Tibial nerve (tissue), 4 donors: ENCODE results near the gene SOX14. TPM values are rescaled to one million over a fixed set of nuclear protein-coding genes. Genes with fewer than 3 reads are reported as not detected.

Experiments
- DNase-seq, 2 donors: peaks; one replicate each; pipeline ENCODE4 v3.0.0-alpha.2; 2019; ENCODE audit warnings: low spot score in 2 of 2
- H3K27ac ChIP-seq, 4 donors: fragments of 200-600 bp; sonication (generic) in 3 of 4; one replicate each; pipeline ENCODE4 v1.5.1; 2017 to 2019; ENCODE audit warnings: mild to moderate bottlenecking in 1 of 4
- H3K27me3 ChIP-seq, 2 donors: fragments of 200-600 bp; sonication (generic) in 1 of 2; one replicate each; pipeline versions ENCODE4 v1.5.1 to v1.6.0; 2017 to 2019
- H3K36me3 ChIP-seq, 3 donors: fragments of 200-600 bp; sonication (generic); one replicate each; pipeline ENCODE4 v1.5.1; 2018 to 2019
- H3K4me1 ChIP-seq, 4 donors: fragments of 200-600 bp; sonication (generic) in 3 of 4; one replicate each; pipeline ENCODE4 v1.5.1; 2017 to 2019
- H3K4me3 ChIP-seq, 4 donors: fragments of 200-600 bp; sonication (generic) in 3 of 4; one replicate each; pipeline ENCODE4 v1.5.1; 2017 to 2019; ENCODE audit warnings: mild to moderate bottlenecking in 1 of 4, moderate library complexity in 1 of 4
- H3K9me3 ChIP-seq, 4 donors: fragments of 200-600 bp; sonication (generic) in 3 of 4; one replicate each; pipeline ENCODE4 v1.5.1; 2017 to 2019
- CTCF ChIP-seq, 5 experiments: fragments of 200-600 bp in 3 of 5; fragments of 450-650 bp in 2 of 5; sonication (generic) in 3 of 5; IDR thresholded peaks; one replicate each; pipeline ENCODE4 v1.5.1; 2016 to 2019; ENCODE audit warnings: antibody characterized with exemption in 5 of 5, mild to moderate bottlenecking in 3 of 5, moderate library complexity in 2 of 5
- EP300 ChIP-seq, 2 donors: sonication (generic); formaldehyde crosslinking; IDR thresholded peaks; one replicate each; pipeline ENCODE4 v1.6.1; 2017; ENCODE audit warnings: antibody characterized with exemption in 2 of 2, mild to moderate bottlenecking in 1 of 2
- POLR2A ChIP-seq, 2 donors: fragments of 450-650 bp; IDR thresholded peaks; one replicate each; pipeline ENCODE4 v1.6.1; 2017; ENCODE audit warnings: antibody characterized with exemption in 2 of 2, mild to moderate bottlenecking in 2 of 2, moderate library complexity in 2 of 2
- WGBS, 2 donors: methylation state at CpG; one replicate each; pipeline ENCODE4 v1.1.5; 2018; 5-methylcytosine and 5-hydroxymethylcytosine counted together
- total RNA-seq, 4 donors: library from RNA; depleted of rRNA; stranded (reverse); fragments of >200 nt; gene quantifications; one replicate each; pipeline ENCODE4 v1.1.0, GENCODE V29; 2016

The SOX14 gene
- total RNA-seq, 4 donors from 2014 or later, result not detected

GRCh38 chr3:137792626-137793271 is 28.6 kb downstream of the SOX14 start:
- 0 to 7% methylated on average over 3 of the region's 3 CpGs for WGBS, 2 donors

GRCh38 chr3:137796993-137797392 is 32.9 kb downstream of the SOX14 start:
- Histone ChIP-seq H3K4me1 (no peaks in the 10 kb centered on the region), H3K9me3 (no peaks in the 10 kb centered on the region), H3K27ac (no peak overlapping the region), H3K36me3 (no peaks in the 10 kb centered on the region), H3K27me3 (no peaks in the 10 kb centered on the region), H3K4me3 (no peak overlapping the region)
- WGBS, 2 donors, result 81 to 93% methylated on average over 3 of the region's 3 CpGs
- no peak for TF ChIP-seq CTCF (IDR thresholded peaks at IDR 0.05)
- TF ChIP-seq POLR2A (IDR thresholded peaks at IDR 0.05), result no peak
- no peak for TF ChIP-seq EP300 (IDR thresholded peaks at IDR 0.05)
- no peak for DNase-seq

More at GRCh38 chr3:137792626-137793271, 28.6 kb downstream of the SOX14 start:
- no peaks in the 10 kb centered on the region for H3K36me3 ChIP-seq
- no peak overlapping the region for H3K27ac ChIP-seq
- DNase-seq, result peak in 1 of 2 donors; percentile 36
- H3K9me3 ChIP-seq, result no peaks in the 10 kb centered on the region
- H3K4me3 ChIP-seq, result no peak overlapping the region
- no peaks in the 10 kb centered on the region for H3K4me1 ChIP-seq
- no peak for TF ChIP-seq CTCF (IDR thresholded peaks at IDR 0.05)
- TF ChIP-seq EP300 (IDR thresholded peaks at IDR 0.05), result no peak
- no peak for TF ChIP-seq POLR2A (IDR thresholded peaks at IDR 0.05)
- no peaks in the 10 kb centered on the region for H3K27me3 ChIP-seq

GRCh38 chr3:137803215-137803614 is 39.1 kb downstream of the SOX14 start:
- TF ChIP-seq EP300 (IDR thresholded peaks at IDR 0.05) (no peak), CTCF (IDR thresholded peaks at IDR 0.05) (no peak), POLR2A (IDR thresholded peaks at IDR 0.05) (no peak)
- H3K36me3 ChIP-seq, result no peaks in the 10 kb centered on the region
- no peak overlapping the region for H3K4me3 ChIP-seq
- DNase-seq, result no peak
- H3K4me1 ChIP-seq, result no peaks in the 10 kb centered on the region
- no peak overlapping the region for H3K27ac ChIP-seq
- H3K27me3 ChIP-seq, result no peaks in the 10 kb centered on the region
- WGBS, 2 donors, result 67 to 80% methylated on average over 1 of the region's 1 CpG
- H3K9me3 ChIP-seq, result peaks cover 0 to 4% (median 0%) of the 10 kb centered on the region in 4 donors

GRCh38 chr3:137807998-137808397 is 43.9 kb downstream of the SOX14 start:
- H3K27ac ChIP-seq, result no peak overlapping the region
- H3K27me3 ChIP-seq, result no peaks in the 10 kb centered on the region
- no peak for TF ChIP-seq POLR2A (IDR thresholded peaks at IDR 0.05)
- no peak for TF ChIP-seq CTCF (IDR thresholded peaks at IDR 0.05)
- no peak for TF ChIP-seq EP300 (IDR thresholded peaks at IDR 0.05)
- no peak overlapping the region for H3K4me3 ChIP-seq
- H3K4me1 ChIP-seq, result no peaks in the 10 kb centered on the region
- peaks cover 0 to 10% (median 0%) of the 10 kb centered on the region in 4 donors for H3K9me3 ChIP-seq
- 5 to 11% methylated on average over 9 of the region's 9 CpGs for WGBS, 2 donors
- DNase-seq, result no peak
- H3K36me3 ChIP-seq, result no peaks in the 10 kb centered on the region

GRCh38 chr3:137809509-137809908 is 45.4 kb downstream of the SOX14 start:
- H3K9me3 ChIP-seq, result peaks cover 0 to 9% (median 0%) of the 10 kb centered on the region in 4 donors
- no peaks in the 10 kb centered on the region for H3K4me1 ChIP-seq
- DNase-seq, result no peak
- H3K4me3 ChIP-seq, result no peak overlapping the region
- no peaks in the 10 kb centered on the region for H3K27me3 ChIP-seq
- TF ChIP-seq POLR2A (IDR thresholded peaks at IDR 0.05) (no peak), CTCF (IDR thresholded peaks at IDR 0.05) (no peak), EP300 (IDR thresholded peaks at IDR 0.05) (no peak)
- no peaks in the 10 kb centered on the region for H3K36me3 ChIP-seq
- H3K27ac ChIP-seq, result no peak overlapping the region
